Peyer's patch (tissue), 4 donors: ENCODE results near the gene MXD3.

ENCODE experiments used
- POLR2A ChIP-seq, 2 donors: fragments of 450-650 bp; IDR thresholded peaks; one replicate each; pipeline ENCODE4 v1.5.1; 2017; ENCODE audit warnings: antibody characterized with exemption in 2 of 2, mild to moderate bottlenecking in 2 of 2, moderate library complexity in 2 of 2
- TF ChIP-seq, protein P1 (sequence below), 6 experiments: fragments of 450-650 bp in 4 of 6; fragments of 200-600 bp in 2 of 6; sonication (generic) in 1 of 6; IDR thresholded peaks; one replicate each; pipeline ENCODE4 v1.5.1; 2017 to 2019; ENCODE audit warnings: antibody characterized with exemption in 6 of 6, mild to moderate bottlenecking in 3 of 6, moderate library complexity in 1 of 6

DNA sequence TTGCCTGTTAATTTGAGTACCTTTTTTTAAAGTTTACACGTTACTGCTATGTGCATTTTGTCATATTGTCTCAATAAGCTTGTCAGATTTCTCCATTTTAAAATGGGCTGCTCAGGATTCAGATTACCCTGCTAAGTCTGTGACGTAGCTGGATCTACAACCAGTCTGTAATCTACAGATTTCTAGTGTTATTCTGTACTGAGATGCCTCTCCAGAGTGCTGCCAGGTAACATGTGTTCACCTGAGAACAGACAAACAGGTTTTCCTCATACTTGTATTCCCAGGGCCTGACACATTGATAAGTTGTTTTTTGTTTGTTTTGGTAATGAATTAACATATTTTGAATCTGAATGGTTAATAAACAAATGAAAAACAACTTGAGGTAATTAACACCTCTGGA is 23.5 kb downstream of the MXD3 start:
- TF ChIP-seq, protein P1, sequence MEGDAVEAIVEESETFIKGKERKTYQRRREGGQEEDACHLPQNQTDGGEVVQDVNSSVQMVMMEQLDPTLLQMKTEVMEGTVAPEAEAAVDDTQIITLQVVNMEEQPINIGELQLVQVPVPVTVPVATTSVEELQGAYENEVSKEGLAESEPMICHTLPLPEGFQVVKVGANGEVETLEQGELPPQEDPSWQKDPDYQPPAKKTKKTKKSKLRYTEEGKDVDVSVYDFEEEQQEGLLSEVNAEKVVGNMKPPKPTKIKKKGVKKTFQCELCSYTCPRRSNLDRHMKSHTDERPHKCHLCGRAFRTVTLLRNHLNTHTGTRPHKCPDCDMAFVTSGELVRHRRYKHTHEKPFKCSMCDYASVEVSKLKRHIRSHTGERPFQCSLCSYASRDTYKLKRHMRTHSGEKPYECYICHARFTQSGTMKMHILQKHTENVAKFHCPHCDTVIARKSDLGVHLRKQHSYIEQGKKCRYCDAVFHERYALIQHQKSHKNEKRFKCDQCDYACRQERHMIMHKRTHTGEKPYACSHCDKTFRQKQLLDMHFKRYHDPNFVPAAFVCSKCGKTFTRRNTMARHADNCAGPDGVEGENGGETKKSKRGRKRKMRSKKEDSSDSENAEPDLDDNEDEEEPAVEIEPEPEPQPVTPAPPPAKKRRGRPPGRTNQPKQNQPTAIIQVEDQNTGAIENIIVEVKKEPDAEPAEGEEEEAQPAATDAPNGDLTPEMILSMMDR (IDR thresholded peaks at IDR 0.05): no peak
- no peak for TF ChIP-seq POLR2A (IDR thresholded peaks at IDR 0.05)
